Nephron progenitor cell (in vitro differentiated cells): ENCODE results near the gene TERT.
"Not testable (repeated sequence)": the region's sequence is repeated elsewhere in the genome, so short reads cannot be mapped to it uniquely, and the experiment has no call there.

Experiments used
- DNase-seq: peaks from one replicate; pipeline ENCODE4 v3.0.0; 2021
- H3K27ac Mint-ChIP-seq: 2 replicates; pipeline ENCODE4 v1.8.0; 2021; ENCODE audit warnings: mild to moderate bottlenecking, moderate library complexity, mixed read lengths
- H3K27me3 Mint-ChIP-seq: 2 replicates; pipeline ENCODE4 v1.8.0; 2021; ENCODE audit warnings: mild to moderate bottlenecking, low read depth, mixed read lengths; ENCODE audit not compliant: poor library complexity
- H3K36me3 Mint-ChIP-seq: 2 replicates; pipeline ENCODE4 v1.8.0; 2021; ENCODE audit warnings: low read depth, mixed read lengths
- H3K4me1 Mint-ChIP-seq: 2 replicates; pipeline ENCODE4 v1.8.0; 2021; ENCODE audit warnings: mixed read lengths
- H3K4me3 Mint-ChIP-seq: 2 replicates; pipeline ENCODE4 v1.8.0; 2021; ENCODE audit warnings: mild to moderate bottlenecking, moderate library complexity, mixed read lengths
- H3K9me3 Mint-ChIP-seq: 2 replicates; pipeline ENCODE4 v1.8.0; 2021; ENCODE audit warnings: mild to moderate bottlenecking, moderate library complexity, mixed read lengths
- TF ChIP-seq, protein P1 (sequence below): fragments of 200-600 bp; sonication (generic); IDR thresholded peaks from 2 replicates; pipeline ENCODE4 v1.5.0; 2021; ENCODE audit warnings: antibody characterized with exemption

Gene TERT

GRCh38 chr5:1335540-1336095, 40.8 kb upstream of the TERT start:
- H3K9me3 Mint-ChIP-seq = no peaks in the 10 kb centered on the region
- TF ChIP-seq, protein P1, sequence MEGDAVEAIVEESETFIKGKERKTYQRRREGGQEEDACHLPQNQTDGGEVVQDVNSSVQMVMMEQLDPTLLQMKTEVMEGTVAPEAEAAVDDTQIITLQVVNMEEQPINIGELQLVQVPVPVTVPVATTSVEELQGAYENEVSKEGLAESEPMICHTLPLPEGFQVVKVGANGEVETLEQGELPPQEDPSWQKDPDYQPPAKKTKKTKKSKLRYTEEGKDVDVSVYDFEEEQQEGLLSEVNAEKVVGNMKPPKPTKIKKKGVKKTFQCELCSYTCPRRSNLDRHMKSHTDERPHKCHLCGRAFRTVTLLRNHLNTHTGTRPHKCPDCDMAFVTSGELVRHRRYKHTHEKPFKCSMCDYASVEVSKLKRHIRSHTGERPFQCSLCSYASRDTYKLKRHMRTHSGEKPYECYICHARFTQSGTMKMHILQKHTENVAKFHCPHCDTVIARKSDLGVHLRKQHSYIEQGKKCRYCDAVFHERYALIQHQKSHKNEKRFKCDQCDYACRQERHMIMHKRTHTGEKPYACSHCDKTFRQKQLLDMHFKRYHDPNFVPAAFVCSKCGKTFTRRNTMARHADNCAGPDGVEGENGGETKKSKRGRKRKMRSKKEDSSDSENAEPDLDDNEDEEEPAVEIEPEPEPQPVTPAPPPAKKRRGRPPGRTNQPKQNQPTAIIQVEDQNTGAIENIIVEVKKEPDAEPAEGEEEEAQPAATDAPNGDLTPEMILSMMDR = no peak
- H3K4me3 Mint-ChIP-seq = no peak overlapping the region
- H3K36me3 Mint-ChIP-seq = peaks cover 41% of the 10 kb centered on the region
- H3K27me3 Mint-ChIP-seq = no peaks in the 10 kb centered on the region
- no peak overlapping the region for H3K27ac Mint-ChIP-seq
- no peak for DNase-seq
- no peaks in the 10 kb centered on the region for H3K4me1 Mint-ChIP-seq

- Mint-ChIP-seq H3K4me1 (no peaks in the 10 kb centered on the region), H3K4me3 (no peak overlapping the region), H3K27me3 (no peaks in the 10 kb centered on the region), H3K36me3 (peaks cover 44% of the 10 kb centered on the region), H3K27ac (no peak overlapping the region), H3K9me3 (no peaks in the 10 kb centered on the region)
- DNase-seq = no peak
- TF ChIP-seq, protein P1 = no peak
Observed at GRCh38 chr5:1334831-1335539, 40.1 kb upstream of the TERT start.

GRCh38 chr5:1333986-1334385, 39.1 kb upstream of the TERT start:
- Mint-ChIP-seq H3K27me3 (no peaks in the 10 kb centered on the region), H3K4me3 (no peak overlapping the region), H3K27ac (no peak overlapping the region), H3K4me1 (no peaks in the 10 kb centered on the region), H3K36me3 (peaks cover 46% of the 10 kb centered on the region), H3K9me3 (no peaks in the 10 kb centered on the region)
- TF ChIP-seq, protein P1 = no peak
- DNase-seq = no peak

- not testable (repeated sequence) for H3K4me1 Mint-ChIP-seq, H3K27me3 Mint-ChIP-seq, H3K9me3 Mint-ChIP-seq, DNase-seq, H3K27ac Mint-ChIP-seq, H3K4me3 Mint-ChIP-seq
- H3K36me3 Mint-ChIP-seq = peaks cover 53% of the 10 kb centered on the region
Observed at GRCh38 chr5:1333286-1333685, 38.4 kb upstream of the TERT start.

DNA sequence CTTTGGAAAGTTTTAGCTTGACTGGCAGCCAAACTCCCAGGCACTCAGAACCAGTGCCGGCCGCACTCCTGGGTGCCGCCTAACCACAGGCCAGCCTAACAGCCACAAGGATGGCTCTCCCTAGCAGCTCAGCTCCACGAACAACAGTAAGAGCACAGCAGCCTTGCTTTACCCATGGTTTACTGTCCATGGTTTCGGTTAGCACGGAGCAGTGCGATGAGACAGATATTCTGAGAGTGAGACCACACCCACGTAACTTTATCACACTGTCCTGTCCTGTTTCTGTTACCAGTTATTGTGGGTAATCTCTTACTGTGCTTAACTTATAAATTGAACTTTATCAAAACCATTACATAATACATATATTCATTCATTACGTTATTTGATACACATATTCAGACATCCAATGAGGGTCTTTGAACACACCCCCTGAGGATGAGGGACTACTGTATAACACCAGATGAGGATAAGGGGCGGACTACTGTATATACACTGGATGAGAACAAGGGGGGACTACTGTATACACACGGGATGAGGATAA, 37.7 kb upstream of the TERT start:
- Mint-ChIP-seq H3K4me3 (no peak overlapping the region), H3K27ac (peak overlapping the region; percentile 22), H3K4me1 (peaks cover 11% of the 10 kb centered on the region), H3K9me3 (peaks cover 10% of the 10 kb centered on the region), H3K27me3 (peaks cover 5% of the 10 kb centered on the region), H3K36me3 (peaks cover 59% of the 10 kb centered on the region)
- TF ChIP-seq, protein P1 = no peak
- no peak for DNase-seq

- H3K27me3 Mint-ChIP-seq = peaks cover 11% of the 10 kb centered on the region
- H3K36me3 Mint-ChIP-seq = peaks cover 65% of the 10 kb centered on the region
- peak overlapping the region; percentile 86 for H3K27ac Mint-ChIP-seq
- H3K4me1 Mint-ChIP-seq = peaks cover 17% of the 10 kb centered on the region
- no peak for DNase-seq
- TF ChIP-seq, protein P1 = no peak
- no peak overlapping the region for H3K4me3 Mint-ChIP-seq
- peaks cover 16% of the 10 kb centered on the region for H3K9me3 Mint-ChIP-seq
Observed at GRCh38 chr5:1331861-1332405, 37.1 kb upstream of the TERT start.
